CD14-positive monocyte (primary cell): ENCODE measurements around the gene UGCG. TPM values are rescaled to one million over a fixed set of nuclear protein-coding genes. Genes with fewer than 3 reads are reported as not detected.

Source experiments
- DNase-seq, 3 donors: peaks; one replicate each; pipeline ENCODE4 v3.0.0-alpha.2; 2011 to 2022
- H2AFZ ChIP-seq: 2 replicates; pipeline ENCODE4 v1.6.0; 2012; ENCODE audit warnings: mild to moderate bottlenecking, low read depth, low read length, inconsistent platforms; ENCODE audit not compliant: insufficient read depth, poor library complexity, severe bottlenecking
- H3K27ac ChIP-seq, 2 donors: 1 replicate in 1 of 2; 2 replicates in 1 of 2; pipeline ENCODE4 v1.5.1; 2012 to 2013; ENCODE audit warnings: low read length in 2 of 2, control low read depth in 1 of 2, inconsistent platforms in 1 of 2, low read depth in 1 of 2, mild to moderate bottlenecking in 1 of 2
- H3K27me3 ChIP-seq, 2 donors: one replicate each; pipeline versions ENCODE4 v1.6.0 to v1.6.1; 2011 to 2013; ENCODE audit warnings: low read length in 2 of 2; ENCODE audit not compliant: control insufficient read depth in 2 of 2, insufficient read depth in 2 of 2
- H3K36me3 ChIP-seq, 2 donors: replicated peaks in 1 of 2; 1 replicate in 1 of 2; 2 replicates in 1 of 2; pipeline versions ENCODE4 v1.5.1 to v1.6.1; 2012 to 2013; ENCODE audit warnings: low read length in 2 of 2, control low read depth in 1 of 2, inconsistent platforms in 1 of 2, mild to moderate bottlenecking in 1 of 2; ENCODE audit not compliant: insufficient read depth in 2 of 2, control insufficient read depth in 1 of 2
- H3K4me1 ChIP-seq, 2 donors: 1 replicate in 1 of 2; 2 replicates in 1 of 2; pipeline versions ENCODE4 v1.5.1 to v1.6.1; 2012 to 2013; ENCODE audit warnings: low read length in 2 of 2, control low read depth in 1 of 2, inconsistent platforms in 1 of 2, mild to moderate bottlenecking in 1 of 2, moderate library complexity in 1 of 2; ENCODE audit not compliant: insufficient read depth in 2 of 2, control insufficient read depth in 1 of 2
- H3K4me2 ChIP-seq: replicated peaks from 2 replicates; pipeline ENCODE3; 2012; ENCODE audit warnings: low read length, moderate library complexity, mild to moderate bottlenecking; ENCODE audit not compliant: poor library complexity, severe bottlenecking; ENCODE audit errors: extremely low read depth
- H3K4me3 ChIP-seq, 3 experiments: fragments of 200-600 bp in 1 of 3; sonication (generic) in 1 of 3; replicated peaks in 1 of 3; 1 replicate in 2 of 3; 2 replicates in 1 of 3; pipeline ENCODE4 v1.5.1; 2011 to 2013; ENCODE audit warnings: low read length in 3 of 3, mild to moderate bottlenecking in 3 of 3, control low read depth in 2 of 3, low read depth in 2 of 3, inconsistent platforms in 1 of 3, moderate library complexity in 1 of 3
- H3K79me2 ChIP-seq: 2 replicates; pipeline ENCODE4 v1.6.0; 2012; ENCODE audit warnings: mild to moderate bottlenecking, control low read depth, inconsistent platforms, low read length, moderate library complexity; ENCODE audit not compliant: insufficient read depth
- H3K9ac ChIP-seq: 2 replicates; pipeline ENCODE4 v1.6.0; 2017; ENCODE audit warnings: low read length, mild to moderate bottlenecking; ENCODE audit not compliant: insufficient read depth, poor library complexity, severe bottlenecking
- H3K9me3 ChIP-seq, 2 donors: replicated peaks in 1 of 2; 1 replicate in 1 of 2; 2 replicates in 1 of 2; pipeline versions ENCODE4 v1.5.1 to v1.6.1; 2012 to 2013; ENCODE audit warnings: low read length in 2 of 2, control low read depth in 1 of 2; ENCODE audit not compliant: control insufficient read depth in 1 of 2, insufficient read depth in 1 of 2
- H4K20me1 ChIP-seq: 2 replicates; pipeline ENCODE4 v1.6.0; 2012; ENCODE audit warnings: mild to moderate bottlenecking, low read length, control low read depth, moderate library complexity; ENCODE audit not compliant: insufficient read depth
- H3K27ac Mint-ChIP-seq, 7 donors: one replicate each; pipeline ENCODE4 v1.8.0; 2020; ENCODE audit warnings: mild to moderate bottlenecking in 7 of 7, mixed read lengths in 7 of 7, moderate library complexity in 6 of 7, inconsistent platforms in 2 of 7
- H3K27me3 Mint-ChIP-seq, 3 donors: one replicate each; pipeline ENCODE4 v1.8.0; 2021 to 2022; ENCODE audit warnings: low read depth in 3 of 3, mild to moderate bottlenecking in 3 of 3, mixed read lengths in 3 of 3, moderate library complexity in 3 of 3, inconsistent platforms in 1 of 3
- H3K36me3 Mint-ChIP-seq, 2 donors: one replicate each; pipeline ENCODE4 v1.8.0; 2020; ENCODE audit warnings: mixed read lengths in 2 of 2, inconsistent platforms in 1 of 2, mild to moderate bottlenecking in 1 of 2
- H3K4me1 Mint-ChIP-seq: one replicate; pipeline ENCODE4 v1.8.0; 2020; ENCODE audit warnings: mild to moderate bottlenecking, mixed read lengths
- H3K4me3 Mint-ChIP-seq, 2 donors: one replicate each; pipeline ENCODE4 v1.8.0; 2020; ENCODE audit warnings: mild to moderate bottlenecking in 2 of 2, mixed read lengths in 2 of 2, moderate library complexity in 1 of 2
- H3K9me3 Mint-ChIP-seq, 7 donors: one replicate each; pipeline ENCODE4 v1.8.0; 2020 to 2022; ENCODE audit warnings: mixed read lengths in 7 of 7, mild to moderate bottlenecking in 6 of 7, moderate library complexity in 6 of 7, inconsistent platforms in 2 of 7
- CTCF ChIP-seq: fragments of 200-600 bp; IDR thresholded peaks from one replicate; pipeline ENCODE4 v1.8.0; 2022; ENCODE audit warnings: antibody characterized with exemption, mild to moderate bottlenecking
- WGBS: methylation state at CpG from one replicate; pipeline ENCODE4 v1.1.5; 2013; ENCODE audit warnings: missing lambda C conversion rate; ENCODE audit not compliant: insufficient coverage; 5-methylcytosine and 5-hydroxymethylcytosine counted together
- intact Hi-C, 2 donors: fragments of 100-400 bp; cut with micrococcal nuclease; formaldehyde crosslinking; loops; one replicate each; pipeline versions ENCODE4 v1.15.0 to v1.15.1; 2023
- polyA plus RNA-seq, 3 donors: library from polyadenylated mRNA; depleted of rRNA in 1 of 3; unstranded in 2 of 3; stranded (reverse) in 1 of 3; fragments of 300-500 nt in 2 of 3; fragments of >200 nt in 1 of 3; fragmentation: Illumina TruSeq in 2 of 3; gene quantifications; 1 replicate in 2 of 3; 2 replicates in 1 of 3; pipeline ENCODE4 v1.2.3, GENCODE V29; 2012 to 2021

UGCG gene
- polyA plus RNA-seq, 3 donors, result 2.7 to 7.9 (median 4.1) TPM

- no peaks in the 10 kb centered on the region for H3K36me3 ChIP-seq
- no peaks in the 10 kb centered on the region for H3K4me1 Mint-ChIP-seq
- peaks cover 1 to 12% (median 5%) of the 10 kb centered on the region in 3 donors for H3K27me3 Mint-ChIP-seq
- no peak overlapping the region for H3K4me2 ChIP-seq
- H3K4me3 Mint-ChIP-seq, result no peak overlapping the region
- H3K27ac Mint-ChIP-seq, result no peak overlapping the region
- H3K9ac ChIP-seq, result no peak overlapping the region
- peaks cover 0 to 5% (median 0%) of the 10 kb centered on the region in 7 donors for H3K9me3 Mint-ChIP-seq
- no peaks in the 10 kb centered on the region for H3K79me2 ChIP-seq
- intact Hi-C loops, result no loop called here
- no peak overlapping the region for H2AFZ ChIP-seq
- H3K4me1 ChIP-seq, result no peaks in the 10 kb centered on the region
- no peak overlapping the region for H3K27ac ChIP-seq
- H4K20me1 ChIP-seq, result no peaks in the 10 kb centered on the region
- no peak overlapping the region for H3K4me3 ChIP-seq
- H3K9me3 ChIP-seq, result no peaks in the 10 kb centered on the region
- no peaks in the 10 kb centered on the region for H3K36me3 Mint-ChIP-seq
- no peak for DNase-seq
- no CpG with 5 or more reads among the region's 3 CpGs for WGBS
- no peak for TF ChIP-seq CTCF
- peaks cover 0 to 2% of the 10 kb centered on the region in 2 donors for H3K27me3 ChIP-seq
Measured at GRCh38 chr9:111872886-111873285, 23.7 kb upstream of the UGCG start.

- Histone ChIP-seq H4K20me1 (no peaks in the 10 kb centered on the region), H3K36me3 (no peaks in the 10 kb centered on the region), H3K4me1 (no peaks in the 10 kb centered on the region), H3K4me3 (no peak overlapping the region), H3K9me3 (no peaks in the 10 kb centered on the region), H3K27ac (no peak overlapping the region), H3K79me2 (no peaks in the 10 kb centered on the region), H3K9ac (no peak overlapping the region), H3K4me2 (no peak overlapping the region), H3K27me3 (peaks cover 0 to 2% of the 10 kb centered on the region in 2 donors), H2AFZ (no peak overlapping the region)
- no peak for TF ChIP-seq CTCF
- DNase-seq, result no peak
- no peaks in the 10 kb centered on the region for H3K4me1 Mint-ChIP-seq
- H3K4me3 Mint-ChIP-seq, result no peak overlapping the region
- peaks cover 1 to 12% (median 3%) of the 10 kb centered on the region in 3 donors for H3K27me3 Mint-ChIP-seq
- no peak overlapping the region for H3K27ac Mint-ChIP-seq
- H3K9me3 Mint-ChIP-seq, result peaks cover 0 to 2% (median 0%) of the 10 kb centered on the region in 7 donors
- 93% methylated on average over 3 of the region's 6 CpGs for WGBS
- no peaks in the 10 kb centered on the region for H3K36me3 Mint-ChIP-seq
- intact Hi-C loops, result no loop called here
Measured at GRCh38 chr9:111873901-111874300, 22.7 kb upstream of the UGCG start.
